Urinary bladder (tissue), 4 donors: ENCODE measurements around the gene MRPS22. TPM values are rescaled to one million over a fixed set of nuclear protein-coding genes. Genes with fewer than 3 reads are reported as not detected.

Source experiments
- DNase-seq: peaks from one replicate; pipeline ENCODE4 v3.0.0-alpha.2; 2015; ENCODE audit errors: extremely low spot score
- H3K27ac ChIP-seq: one replicate; pipeline ENCODE4 v1.5.1; 2013; ENCODE audit warnings: low read depth, mild to moderate bottlenecking, moderate library complexity
- H3K36me3 ChIP-seq: one replicate; pipeline ENCODE4 v1.6.1; 2013; ENCODE audit warnings: mild to moderate bottlenecking, moderate library complexity; ENCODE audit not compliant: insufficient read depth
- H3K4me1 ChIP-seq: one replicate; pipeline ENCODE4 v1.6.1; 2013; ENCODE audit warnings: mild to moderate bottlenecking, moderate library complexity; ENCODE audit not compliant: insufficient read depth
- H3K4me3 ChIP-seq: one replicate; pipeline ENCODE4 v1.5.1; 2013; ENCODE audit warnings: low read depth, low read length
- WGBS: extraction: QIAGEN DNeasy Blood & Tissue Kit; methylation state at CpG from one replicate; pipeline ENCODE4 v1.1.7; 2013; 5-methylcytosine and 5-hydroxymethylcytosine counted together
- polyA plus RNA-seq: library from polyadenylated mRNA; stranded (reverse); fragments of 200-250 nt; gene quantifications from one replicate; pipeline ENCODE4 v1.2.3, GENCODE V29; 2013
- total RNA-seq: library from RNA; depleted of rRNA; stranded (reverse); fragments of >200 nt; gene quantifications from one replicate; pipeline ENCODE4 v1.2.3, GENCODE V29; 2014
- donor health status: healthy with polysubstance abuse.
- donor health status: healthy.

MRPS22 gene
- total RNA-seq (62.1 TPM), polyA plus RNA-seq (42.2 TPM)

DNA sequence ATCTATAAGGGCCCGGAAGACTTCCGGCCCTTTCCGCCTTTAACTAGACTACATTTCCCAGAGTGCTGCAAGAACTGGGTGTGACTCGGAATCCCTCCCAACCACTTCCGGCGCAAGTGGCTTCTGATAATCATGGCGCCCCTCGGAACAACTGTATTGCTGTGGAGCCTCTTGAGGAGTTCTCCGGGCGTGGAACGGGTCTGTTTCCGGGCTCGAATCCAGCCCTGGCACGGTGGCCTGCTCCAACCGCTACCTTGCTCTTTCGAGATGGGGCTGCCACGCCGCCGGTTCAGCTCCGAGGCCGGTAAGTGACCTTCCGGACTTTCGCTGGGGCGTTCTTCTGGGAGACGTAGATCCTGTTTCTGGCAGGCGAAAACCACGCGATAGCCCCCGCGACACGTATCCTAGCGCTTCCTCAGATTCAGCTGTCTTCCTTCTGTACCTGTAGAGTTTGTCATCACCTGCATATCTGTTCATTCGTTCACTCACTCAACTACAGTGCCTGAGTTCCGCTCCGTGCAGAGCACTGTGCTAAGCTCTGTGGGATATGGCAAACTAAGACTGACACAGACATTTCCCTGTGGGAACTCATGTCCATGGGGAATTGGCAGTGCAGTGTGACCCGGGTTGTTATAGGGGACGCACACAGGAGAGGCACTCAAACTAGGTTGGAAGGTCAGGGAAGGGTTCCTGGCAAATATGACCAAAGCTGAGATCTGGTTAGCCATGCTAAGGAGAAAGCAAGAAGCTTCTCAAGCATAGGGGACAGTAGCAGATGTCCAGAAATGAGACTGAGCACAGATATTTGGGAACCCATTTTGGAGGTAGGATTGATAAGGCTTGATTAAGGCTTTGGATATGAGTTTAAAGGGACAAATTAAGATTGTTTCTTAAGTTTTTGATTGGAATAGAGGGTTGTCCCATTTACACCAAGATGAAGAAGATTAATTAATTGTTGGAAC, at the start of gene MRPS22:
MRPS22 (plus strand) TSS at position 126 of the 962 bp plus-strand sequence; CDS start at position 133, 7 bp downstream.
- WGBS, result under 1% methylated on average over 37 of the region's 37 CpGs
- Histone ChIP-seq H3K36me3 (no peaks in the 10 kb centered on the region), H3K27ac (peak within 1 kb of the TSS; percentile 70), H3K4me3 (peak within 1 kb of the TSS; percentile 63), H3K4me1 (no peaks in the 10 kb centered on the region)
- DNase-seq, result peak; percentile 79

DNA sequence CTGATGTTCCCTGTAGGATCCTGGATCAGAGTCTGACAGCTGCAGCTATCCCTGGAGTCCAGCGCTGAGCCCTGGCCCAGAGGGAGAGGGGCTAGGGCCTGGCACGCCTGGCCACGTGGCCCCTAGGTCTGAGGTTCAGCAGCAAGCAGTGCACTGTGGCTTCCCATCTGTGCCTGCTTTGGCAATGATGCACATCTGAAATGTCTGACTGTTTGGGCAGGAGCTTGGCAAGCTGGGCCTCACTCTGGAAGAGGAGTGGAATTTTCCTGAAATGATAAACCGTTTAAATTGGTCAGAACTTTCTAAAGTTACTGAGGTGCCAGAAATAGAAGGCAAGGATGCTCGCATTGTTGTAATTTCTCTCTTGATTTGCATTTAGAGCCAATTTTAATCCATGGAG, 48.8 kb upstream of the MRPS22 start:
- H3K4me1 ChIP-seq, result no peaks in the 10 kb centered on the region
- no peak overlapping the region for H3K27ac ChIP-seq
- H3K36me3 ChIP-seq, result no peaks in the 10 kb centered on the region
- H3K4me3 ChIP-seq, result no peak overlapping the region
- WGBS, result 72% methylated on average over 5 of the region's 5 CpGs
- DNase-seq, result no peak

- no peak overlapping the region for H3K4me3 ChIP-seq
- H3K36me3 ChIP-seq, result no peaks in the 10 kb centered on the region
- 78% methylated on average over 9 of the region's 9 CpGs for WGBS
- no peak for DNase-seq
- no peak overlapping the region for H3K27ac ChIP-seq
- no peaks in the 10 kb centered on the region for H3K4me1 ChIP-seq
These were observed 47.6 kb upstream of the MRPS22 start for GRCh38 chr3:139296141-139296718.

- Histone ChIP-seq H3K36me3 (no peaks in the 10 kb centered on the region), H3K27ac (no peak overlapping the region), H3K4me3 (no peak overlapping the region), H3K4me1 (no peaks in the 10 kb centered on the region)
- 89% methylated on average over 6 of the region's 6 CpGs for WGBS
- no peak for DNase-seq
These were observed 46.1 kb upstream of the MRPS22 start for GRCh38 chr3:139297588-139298311.

- Histone ChIP-seq H3K4me3 (no peak overlapping the region), H3K36me3 (no peaks in the 10 kb centered on the region), H3K27ac (no peak overlapping the region), H3K4me1 (no peaks in the 10 kb centered on the region)
- 61% methylated on average over 14 of the region's 14 CpGs for WGBS
- DNase-seq, result no peak
These were observed 44.3 kb upstream of the MRPS22 start for GRCh38 chr3:139299261-139300132.

- 93% methylated on average over 3 of the region's 3 CpGs for WGBS
- no peak overlapping the region for H3K27ac ChIP-seq
- no peaks in the 10 kb centered on the region for H3K4me1 ChIP-seq
- no peak for DNase-seq
- no peaks in the 10 kb centered on the region for H3K36me3 ChIP-seq
- H3K4me3 ChIP-seq, result no peak overlapping the region
These were observed 43.4 kb upstream of the MRPS22 start for GRCh38 chr3:139300416-139300815.

GRCh38 chr3:139301183-139301582, 42.6 kb upstream of the MRPS22 start:
- 93% methylated on average over 6 of the region's 6 CpGs for WGBS
- no peak overlapping the region for H3K27ac ChIP-seq
- no peak for DNase-seq
- H3K4me1 ChIP-seq, result no peaks in the 10 kb centered on the region
- H3K4me3 ChIP-seq, result no peak overlapping the region
- H3K36me3 ChIP-seq, result no peaks in the 10 kb centered on the region

- no peak overlapping the region for H3K27ac ChIP-seq
- DNase-seq, result no peak
- no peaks in the 10 kb centered on the region for H3K4me1 ChIP-seq
- WGBS, result 89% methylated on average over 4 of the region's 4 CpGs
- H3K36me3 ChIP-seq, result no peaks in the 10 kb centered on the region
- H3K4me3 ChIP-seq, result no peak overlapping the region
These were observed 42.2 kb upstream of the MRPS22 start for GRCh38 chr3:139301654-139302053.

GRCh38 chr3:139302084-139302800, 41.6 kb upstream of the MRPS22 start:
- peak overlapping the region; percentile 18 for H3K27ac ChIP-seq
- no peak for DNase-seq

DNA sequence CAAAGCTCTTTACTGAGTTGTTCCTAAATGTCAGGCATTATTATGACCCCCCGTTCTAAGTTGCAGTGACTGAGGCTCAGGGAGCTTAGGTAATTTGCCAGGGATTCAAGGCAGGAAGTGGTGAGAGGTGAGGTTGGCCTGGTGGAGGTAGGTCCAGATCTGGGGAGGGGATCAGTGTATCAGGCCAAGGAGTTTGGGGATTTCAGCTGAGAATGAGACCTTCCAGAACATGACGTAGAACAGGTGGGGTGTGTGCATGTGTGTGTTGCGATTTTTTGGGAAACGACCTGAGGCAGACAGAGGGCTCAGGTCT, 41.1 kb upstream of the MRPS22 start:
- Histone ChIP-seq H3K36me3 (no peaks in the 10 kb centered on the region), H3K4me3 (no peak overlapping the region), H3K27ac (peak overlapping the region; percentile 11), H3K4me1 (no peaks in the 10 kb centered on the region)
- no peak for DNase-seq
- 75% methylated on average over 4 of the region's 4 CpGs for WGBS

More at GRCh38 chr3:139302084-139302800, 41.6 kb upstream of the MRPS22 start:
- no peaks in the 10 kb centered on the region for H3K36me3 ChIP-seq
- WGBS, result 49% methylated on average over 12 of the region's 12 CpGs
- no peaks in the 10 kb centered on the region for H3K4me1 ChIP-seq
- H3K4me3 ChIP-seq, result no peak overlapping the region

- Histone ChIP-seq H3K36me3 (no peaks in the 10 kb centered on the region), H3K27ac (no peak overlapping the region), H3K4me3 (no peak overlapping the region), H3K4me1 (no peaks in the 10 kb centered on the region)
- DNase-seq, result no peak
- 85% methylated on average over 5 of the region's 5 CpGs for WGBS
These were observed 40.6 kb upstream of the MRPS22 start for GRCh38 chr3:139303216-139303615.

DNA sequence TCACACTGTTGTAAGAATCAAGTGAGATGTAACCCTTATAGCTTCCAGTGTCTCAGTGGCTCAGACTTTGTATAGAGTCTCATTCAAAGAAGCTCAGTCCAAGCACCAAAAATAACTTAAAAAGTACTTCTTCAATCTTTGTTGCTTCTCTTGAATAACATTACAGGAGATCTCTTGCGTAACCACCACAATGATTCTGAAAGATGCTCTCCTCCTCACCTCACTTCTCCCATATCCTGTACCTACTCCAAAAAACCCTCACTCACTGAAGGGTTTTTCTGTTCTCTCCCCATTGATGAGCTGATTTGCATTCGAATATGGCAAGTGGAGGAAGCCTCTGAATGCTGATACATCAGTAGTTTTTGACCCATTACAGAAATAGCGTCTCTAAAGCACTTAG, 39.4 kb upstream of the MRPS22 start:
- no peak overlapping the region for H3K27ac ChIP-seq
- no peaks in the 10 kb centered on the region for H3K36me3 ChIP-seq
- no peak overlapping the region for H3K4me3 ChIP-seq
- DNase-seq, result no peak
- 86% methylated on average over 3 of the region's 3 CpGs for WGBS
- no peaks in the 10 kb centered on the region for H3K4me1 ChIP-seq
